Left ventricle myocardium inferior (tissue), 1 donor: ENCODE measurements around the gene FARSB. TPM values are rescaled to one million over a fixed set of nuclear protein-coding genes. Genes with fewer than 3 reads are reported as not detected.

Source experiments
- DNase-seq: peaks from one replicate; pipeline ENCODE4 v3.0.0-alpha.2; 2020
- H3K27ac ChIP-seq: fragments of 200-600 bp; replicated peaks from 2 replicates; pipeline ENCODE4 v1.8.0; 2021
- H3K27me3 ChIP-seq: fragments of 200-600 bp; 2 replicates; pipeline ENCODE4 v1.8.0; 2021; ENCODE audit warnings: low read depth
- H3K36me3 ChIP-seq: fragments of 200-600 bp; 2 replicates; pipeline ENCODE4 v1.8.0; 2021
- H3K4me1 ChIP-seq: fragments of 200-600 bp; 2 replicates; pipeline ENCODE4 v1.8.0; 2021
- H3K4me3 ChIP-seq: fragments of 200-600 bp; 2 replicates; pipeline ENCODE4 v1.8.0; 2021; ENCODE audit warnings: mild to moderate bottlenecking, moderate library complexity
- H3K9me3 ChIP-seq: fragments of 200-600 bp; replicated peaks from 2 replicates; pipeline ENCODE4 v1.8.0; 2021
- CTCF ChIP-seq: fragments of 200-600 bp; IDR thresholded peaks from 2 replicates; pipeline ENCODE4 v1.8.0; 2021; ENCODE audit warnings: antibody characterized with exemption, mild to moderate bottlenecking, borderline replicate concordance
- intact Hi-C: fragments of 100-400 bp; cut with micrococcal nuclease; formaldehyde crosslinking; loops from one replicate; pipeline ENCODE4 v1.11.0; 2022
- total RNA-seq: library from RNA; stranded (reverse); fragmentation: NEBNext Ultra II Directional; extraction: Animal tissue kit (Norgen Biotek cat#: 25700); gene quantifications from one replicate; pipeline ENCODE4 v1.2.1, GENCODE V29; 2021
- donor health status: DM: no; HTN: yes; CAD: no; lungs with severe emphysema.

FARSB gene
- total RNA-seq, 1 donor from 2014 or later = 19.3 TPM

DNA sequence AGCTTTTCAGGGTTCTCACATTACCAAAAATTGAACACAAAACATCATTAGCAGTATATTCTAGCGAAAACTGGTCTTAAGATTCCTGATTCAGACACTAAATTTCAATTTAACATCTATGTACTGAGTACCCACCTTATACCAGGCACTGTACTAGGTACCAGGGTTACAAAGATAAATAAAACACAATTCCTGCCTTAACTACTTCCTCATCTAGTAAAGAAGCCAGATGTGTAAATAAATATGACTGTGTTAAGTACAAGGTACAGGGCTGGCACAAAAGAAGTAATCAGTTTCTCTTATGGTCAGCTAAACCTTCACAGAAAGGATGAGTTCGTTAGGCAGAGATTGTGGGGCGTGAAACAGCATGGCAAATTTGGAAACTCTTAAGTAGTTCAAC is 6.1 kb downstream of the FARSB start:
- no peaks in the 10 kb centered on the region for H3K9me3 ChIP-seq
- no peak for TF ChIP-seq CTCF
- no peak overlapping the region for H3K4me3 ChIP-seq
- no peaks in the 10 kb centered on the region for H3K27me3 ChIP-seq
- no peak for DNase-seq
- intact Hi-C loops = no loop called here
- peaks cover 28% of the 10 kb centered on the region for H3K36me3 ChIP-seq
- peaks cover 19% of the 10 kb centered on the region for H3K4me1 ChIP-seq
- no peak overlapping the region for H3K27ac ChIP-seq

DNA sequence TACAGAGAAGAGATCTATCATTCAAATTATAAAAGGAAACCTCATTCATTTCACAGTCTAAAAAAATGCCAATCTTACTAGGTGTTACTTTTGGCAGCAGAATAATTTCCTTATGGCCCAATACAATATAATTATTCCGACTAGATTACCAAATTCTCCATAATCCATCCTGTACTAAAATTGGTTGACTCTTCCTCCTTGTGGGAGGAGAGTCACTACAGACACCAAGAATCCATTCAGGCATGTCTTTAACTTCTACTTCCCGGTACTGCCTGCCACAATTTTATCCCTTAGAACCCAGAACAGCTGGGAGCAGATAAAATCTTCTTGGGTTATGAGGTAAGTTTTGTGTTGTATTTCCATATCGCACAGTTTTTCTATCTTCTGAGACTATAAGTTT is 9.9 kb downstream of the FARSB start:
- H3K27me3 ChIP-seq = no peaks in the 10 kb centered on the region
- intact Hi-C loops = no loop called here
- H3K36me3 ChIP-seq = peaks cover 50% of the 10 kb centered on the region

DNA sequence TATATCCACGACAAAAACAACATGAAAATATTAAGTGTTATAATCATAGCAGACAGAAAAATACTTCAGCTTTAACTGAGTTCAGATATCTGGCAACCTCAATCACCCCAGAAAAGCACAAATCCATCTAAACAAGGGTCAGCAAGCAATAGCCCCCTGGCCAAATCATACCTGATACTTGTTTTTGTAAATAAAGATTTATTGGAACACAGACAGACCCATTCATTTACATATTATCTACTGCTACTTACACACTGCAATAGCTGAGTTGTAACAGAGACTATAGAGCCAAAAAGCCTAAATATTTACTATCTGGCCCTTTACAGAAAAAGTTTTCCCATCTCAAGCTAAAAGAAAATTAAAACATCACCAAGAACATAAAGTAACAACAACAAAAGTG is 12.8 kb downstream of the FARSB start:
- no peaks in the 10 kb centered on the region for H3K4me1 ChIP-seq
- H3K9me3 ChIP-seq = peaks cover 4% of the 10 kb centered on the region
- no peak overlapping the region for H3K4me3 ChIP-seq
- H3K27ac ChIP-seq = no peak overlapping the region
- H3K36me3 ChIP-seq = peaks cover 77% of the 10 kb centered on the region
- DNase-seq = no peak
- TF ChIP-seq CTCF = no peak
- intact Hi-C loops = no loop called here
- no peaks in the 10 kb centered on the region for H3K27me3 ChIP-seq

More for the DNA sequence above, 9.9 kb downstream of the FARSB start:
- no peak overlapping the region for H3K4me3 ChIP-seq
- no peak overlapping the region for H3K27ac ChIP-seq
- DNase-seq = no peak
- no peak for TF ChIP-seq CTCF
- H3K4me1 ChIP-seq = no peaks in the 10 kb centered on the region
- H3K9me3 ChIP-seq = no peaks in the 10 kb centered on the region

GRCh38 chr2:222641336-222641735 is 14.6 kb downstream of the FARSB start:
- no peaks in the 10 kb centered on the region for H3K27me3 ChIP-seq
- peaks cover 12% of the 10 kb centered on the region for H3K9me3 ChIP-seq
- no peak overlapping the region for H3K4me3 ChIP-seq
- TF ChIP-seq CTCF = no peak
- peaks cover 75% of the 10 kb centered on the region for H3K36me3 ChIP-seq
- no peaks in the 10 kb centered on the region for H3K4me1 ChIP-seq
- intact Hi-C loops = no loop called here
- no peak for DNase-seq
- no peak overlapping the region for H3K27ac ChIP-seq

GRCh38 chr2:222637067-222637466 is 18.8 kb downstream of the FARSB start:
- no peak for TF ChIP-seq CTCF
- Histone ChIP-seq H3K36me3 (peaks cover 92% of the 10 kb centered on the region), H3K4me3 (no peak overlapping the region), H3K27me3 (no peaks in the 10 kb centered on the region), H3K9me3 (peaks cover 12% of the 10 kb centered on the region), H3K27ac (no peak overlapping the region), H3K4me1 (no peaks in the 10 kb centered on the region)
- DNase-seq = no peak
- intact Hi-C loops = no loop called here

GRCh38 chr2:222635295-222635694 is 20.6 kb downstream of the FARSB start:
- Histone ChIP-seq H3K4me3 (no peak overlapping the region), H3K4me1 (no peaks in the 10 kb centered on the region), H3K27ac (no peak overlapping the region), H3K9me3 (peaks cover 12% of the 10 kb centered on the region), H3K36me3 (peaks cover 93% of the 10 kb centered on the region), H3K27me3 (no peaks in the 10 kb centered on the region)
- no peak for TF ChIP-seq CTCF
- intact Hi-C loops = no loop called here
- DNase-seq = no peak
